ENCODE measurements around the gene CD2.

- TF ChIP-seq, protein P1, sequence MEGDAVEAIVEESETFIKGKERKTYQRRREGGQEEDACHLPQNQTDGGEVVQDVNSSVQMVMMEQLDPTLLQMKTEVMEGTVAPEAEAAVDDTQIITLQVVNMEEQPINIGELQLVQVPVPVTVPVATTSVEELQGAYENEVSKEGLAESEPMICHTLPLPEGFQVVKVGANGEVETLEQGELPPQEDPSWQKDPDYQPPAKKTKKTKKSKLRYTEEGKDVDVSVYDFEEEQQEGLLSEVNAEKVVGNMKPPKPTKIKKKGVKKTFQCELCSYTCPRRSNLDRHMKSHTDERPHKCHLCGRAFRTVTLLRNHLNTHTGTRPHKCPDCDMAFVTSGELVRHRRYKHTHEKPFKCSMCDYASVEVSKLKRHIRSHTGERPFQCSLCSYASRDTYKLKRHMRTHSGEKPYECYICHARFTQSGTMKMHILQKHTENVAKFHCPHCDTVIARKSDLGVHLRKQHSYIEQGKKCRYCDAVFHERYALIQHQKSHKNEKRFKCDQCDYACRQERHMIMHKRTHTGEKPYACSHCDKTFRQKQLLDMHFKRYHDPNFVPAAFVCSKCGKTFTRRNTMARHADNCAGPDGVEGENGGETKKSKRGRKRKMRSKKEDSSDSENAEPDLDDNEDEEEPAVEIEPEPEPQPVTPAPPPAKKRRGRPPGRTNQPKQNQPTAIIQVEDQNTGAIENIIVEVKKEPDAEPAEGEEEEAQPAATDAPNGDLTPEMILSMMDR (conservative IDR thresholded peaks at IDR 0.05; ENCODE audit: low read length) = no peak
- no peak for TF ChIP-seq EZH2phosphoT487 (IDR thresholded peaks at IDR 0.05; ENCODE audit: borderline replicate concordance, low read depth, low read length)
Measured at GRCh38 chr1:116731439-116731838, 22.8 kb upstream of the CD2 start.
